H1 (cell line): ENCODE data around the gene TFCP2. TPM values are rescaled to one million over a fixed set of nuclear protein-coding genes. Genes with fewer than 3 reads are reported as not detected.
A peak's percentile ranks its signal among the peaks of the same experiment; 100 is the strongest.

ENCODE experiments used
- CTCF ChIA-PET: fragments of 300-600 bp; sonication (Branson Sonifier 250); formaldehyde crosslinking; loops from one replicate; lab custom pipeline; 2021; ENCODE audit not compliant: partially characterized antibody; lab: Charles Lee
- POLR2A ChIA-PET: fragments of 300-600 bp; sonication (Branson Sonifier 250); formaldehyde crosslinking; loops from one replicate; lab custom pipeline; 2021; ENCODE audit warnings: inconsistent platforms; ENCODE audit not compliant: partially characterized antibody; lab: Charles Lee
- DNase-seq, 2 experiments: peaks; one replicate each; pipeline versions ENCODE4 v3.0.0 to v3.0.0-alpha.2; 2010 to 2022; ENCODE audit warnings: low spot score in 2 of 2, low read depth in 1 of 2, mixed read lengths in 1 of 2
- FAIRE-seq: peaks from 2 replicates; lab custom pipeline; 2011; peaks lifted over from hg19 to GRCh38; lab: Jason Lieb, UNC
- H2AFZ ChIP-seq: 2 replicates; pipeline ENCODE4 v1.8.1; 2012; ENCODE audit warnings: low read length, inconsistent platforms
- H2AK5ac ChIP-seq: 2 replicates; pipeline ENCODE4 v1.6.1; 2013; ENCODE audit warnings: low read depth, low read length
- H2BK120ac ChIP-seq: replicated peaks from 2 replicates; pipeline ENCODE3; 2013; ENCODE audit warnings: low read depth, low read length, inconsistent platforms
- H2BK12ac ChIP-seq: 2 replicates; pipeline ENCODE4 v1.6.1; 2013; ENCODE audit warnings: low read depth, low read length
- H2BK15ac ChIP-seq: 2 replicates; pipeline ENCODE4 v1.6.1; 2013; ENCODE audit warnings: low read length
- H2BK20ac ChIP-seq: 2 replicates; pipeline ENCODE4 v1.6.1; 2013; ENCODE audit warnings: low read length
- H2BK5ac ChIP-seq: 2 replicates; pipeline ENCODE4 v1.6.1; 2013; ENCODE audit warnings: low read depth, low read length
- H3K14ac ChIP-seq: 2 replicates; pipeline ENCODE4 v1.6.1; 2013; ENCODE audit warnings: inconsistent platforms; ENCODE audit not compliant: insufficient read length
- H3K18ac ChIP-seq: 2 replicates; pipeline ENCODE4 v1.6.1; 2013; ENCODE audit warnings: low read length; ENCODE audit errors: extremely low read depth
- H3K23ac ChIP-seq: 2 replicates; pipeline ENCODE4 v1.6.1; 2013; ENCODE audit warnings: inconsistent platforms; ENCODE audit not compliant: insufficient read length
- H3K23me2 ChIP-seq: 2 replicates; pipeline ENCODE4 v1.6.1; 2013; ENCODE audit warnings: low read depth, low read length
- H3K27ac ChIP-seq: 2 replicates; pipeline ENCODE4 v1.6.1; 2011; ENCODE audit warnings: low read depth, low read length, inconsistent platforms
- H3K27me3 ChIP-seq, 4 experiments: replicated peaks in 1 of 4; 1 replicate in 1 of 4; 2 replicates in 3 of 4; pipeline versions ENCODE4 v1.6.1 to v1.8.1; 2011 to 2013; ENCODE audit warnings: low read length in 3 of 4, mild to moderate bottlenecking in 3 of 4, inconsistent platforms in 2 of 4, mixed read lengths in 2 of 4, moderate library complexity in 1 of 4; ENCODE audit not compliant: control insufficient read depth in 3 of 4, insufficient read depth in 3 of 4; ENCODE audit errors: extremely low read depth in 1 of 4
- H3K36me3 ChIP-seq, 4 experiments: 2 replicates each; pipeline versions ENCODE4 v1.6.1 to v1.8.1; 2011 to 2013; ENCODE audit warnings: mild to moderate bottlenecking in 4 of 4, low read length in 3 of 4, moderate library complexity in 2 of 4, control low read depth in 1 of 4, inconsistent platforms in 1 of 4; ENCODE audit not compliant: insufficient read depth in 4 of 4, control insufficient read depth in 2 of 4
- H3K4ac ChIP-seq: replicated peaks from 2 replicates; pipeline ENCODE3; 2013; ENCODE audit warnings: low read length, low read depth, mixed read lengths, inconsistent platforms; ENCODE audit not compliant: insufficient read length
- H3K4me1 ChIP-seq, 4 experiments: replicated peaks in 1 of 4; 1 replicate in 1 of 4; 2 replicates in 3 of 4; pipeline versions ENCODE4 v1.6.1 to v1.8.1; 2011 to 2013; ENCODE audit warnings: low read length in 3 of 4, inconsistent platforms in 2 of 4, mixed read lengths in 1 of 4; ENCODE audit not compliant: insufficient read depth in 4 of 4, control insufficient read depth in 3 of 4
- H3K4me2 ChIP-seq, 2 experiments: 2 replicates each; pipeline versions ENCODE4 v1.6.1 to v1.8.1; 2011 to 2013; ENCODE audit warnings: low read depth in 2 of 2, low read length in 2 of 2, control low read depth in 1 of 2, inconsistent platforms in 1 of 2, mild to moderate bottlenecking in 1 of 2; ENCODE audit not compliant: insufficient read depth in 1 of 2
- H3K4me3 ChIP-seq, 4 experiments: fragments of 200-600, 300-600 bp in 1 of 4; sonication (generic), shearing (Covaris generic), sonication (Bioruptor Twin) in 1 of 4; 2 replicates each; pipeline versions ENCODE4 v1.5.1 to v1.8.1; 2011 to 2016; ENCODE audit warnings: low read length in 4 of 4, low read depth in 3 of 4, control low read depth in 2 of 4, inconsistent platforms in 2 of 4, mild to moderate bottlenecking in 2 of 4, mixed read lengths in 1 of 4, moderate library complexity in 1 of 4; ENCODE audit not compliant: insufficient read depth in 2 of 4; ENCODE audit errors: extremely low read depth in 1 of 4
- H3K56ac ChIP-seq: replicated peaks from 2 replicates; pipeline ENCODE3; 2013; ENCODE audit warnings: low read depth, mild to moderate bottlenecking, mixed read lengths, low read length, inconsistent platforms; ENCODE audit not compliant: insufficient read length
- H3K79me1 ChIP-seq: 2 replicates; pipeline ENCODE4 v1.6.1; 2013; ENCODE audit warnings: low read depth, low read length, control low read depth
- H3K79me2 ChIP-seq, 2 experiments: 2 replicates each; pipeline versions ENCODE4 v1.6.1 to v1.8.1; 2012 to 2013; ENCODE audit warnings: low read length in 2 of 2, mild to moderate bottlenecking in 2 of 2, inconsistent platforms in 1 of 2; ENCODE audit not compliant: insufficient read depth in 2 of 2, control insufficient read depth in 1 of 2
- H3K9ac ChIP-seq, 4 experiments: replicated peaks in 1 of 4; 1 replicate in 1 of 4; 2 replicates in 3 of 4; pipeline versions ENCODE4 v1.6.1 to v1.8.1; 2011 to 2013; ENCODE audit warnings: low read depth in 3 of 4, low read length in 3 of 4, control low read depth in 2 of 4, mild to moderate bottlenecking in 2 of 4, moderate library complexity in 2 of 4, inconsistent platforms in 1 of 4; ENCODE audit errors: extremely low read depth in 1 of 4
- H3K9me3 ChIP-seq, 2 experiments: 2 replicates each; pipeline versions ENCODE4 v1.6.1 to v1.8.1; 2012 to 2013; ENCODE audit warnings: mild to moderate bottlenecking in 2 of 2, moderate library complexity in 2 of 2, control low read depth in 1 of 2, inconsistent platforms in 1 of 2, low read depth in 1 of 2, low read length in 1 of 2, mixed read lengths in 1 of 2; ENCODE audit not compliant: insufficient read depth in 2 of 2
- H4K20me1 ChIP-seq, 2 experiments: replicated peaks in 1 of 2; 2 replicates each; pipeline versions ENCODE3 to v1.8.1; 2011 to 2013; ENCODE audit warnings: inconsistent platforms in 2 of 2, low read length in 2 of 2, mild to moderate bottlenecking in 1 of 2; ENCODE audit not compliant: insufficient read depth in 2 of 2, control insufficient read depth in 1 of 2
- H4K5ac ChIP-seq: 2 replicates; pipeline ENCODE4 v1.6.1; 2013; ENCODE audit warnings: low read length, low read depth, mixed read lengths, inconsistent platforms; ENCODE audit not compliant: insufficient read length
- H4K8ac ChIP-seq: 2 replicates; pipeline ENCODE4 v1.8.0; 2013; ENCODE audit warnings: mild to moderate bottlenecking, moderate library complexity, low read length, inconsistent platforms; ENCODE audit not compliant: insufficient read depth; ENCODE audit errors: extremely low read depth
- H4K91ac ChIP-seq: replicated peaks from 2 replicates; pipeline ENCODE3; 2013; ENCODE audit warnings: low read length, mixed read lengths, inconsistent platforms; ENCODE audit not compliant: insufficient read length
- CEBPB ChIP-seq: IDR thresholded peaks from 2 replicates; pipeline ENCODE4 v1.6.1; 2012; ENCODE audit warnings: low read depth, low read length
- CHD1 ChIP-seq: IDR thresholded peaks from 2 replicates; pipeline ENCODE4 v1.6.1; 2012; ENCODE audit warnings: low read depth, low read length, improper control_type of control experiment
- WGBS, 2 experiments: shearing (Covaris generic) in 1 of 2; methylation state at CpG; one replicate each; pipeline versions ENCODE4 v1.1.6 to v1.1.7; 2013 to 2015; ENCODE audit warnings: low lambda C conversion rate in 2 of 2, mixed read lengths in 2 of 2, inconsistent platforms in 1 of 2, low coverage in 1 of 2, missing lambda C conversion rate in 1 of 2; ENCODE audit not compliant: insufficient replicate concordance in 2 of 2, insufficient coverage in 1 of 2, insufficient read length in 1 of 2; ENCODE audit errors: extremely low coverage in 1 of 2, missing lambda C conversion rate in 1 of 2; 5-methylcytosine and 5-hydroxymethylcytosine counted together
- polyA plus RNA-seq, 7 experiments: library from polyadenylated mRNA; depleted of rRNA in 3 of 7; stranded (reverse) in 5 of 7; unstranded in 2 of 7; fragments of >200 nt in 5 of 7; fragments of 200-250 nt in 2 of 7; gene quantifications; 1 replicate in 5 of 7; 2 replicates in 1 of 7; 4 replicates in 1 of 7; pipeline versions ENCODE4 v1.2.1 to v1.2.3, GENCODE V29; 2011 to 2013; ENCODE audit warnings: missing spikeins in 2 of 7, mixed read lengths in 2 of 7
- total RNA-seq: library from RNA; stranded (reverse); fragmentation: NEBNext Ultra II Directional; extraction: Animal tissue kit (Norgen Biotek cat#: 25700); gene quantifications from 2 replicates; pipeline ENCODE4 v1.2.1, GENCODE V29; 2021

The TFCP2 gene
- total and polyA plus RNA-seq, 2 of the 8 experiments (the other 6 are each of a cell fraction or from before 2014, with no cell fraction given) = 19.8 to 49.2 TPM

- no peak overlapping the region for H4K91ac ChIP-seq
- no peak overlapping the region for H2BK20ac ChIP-seq
- peaks cover 3 to 5% (median 3%) of the 10 kb centered on the region in 4 experiments; a peak in 4 of 7 replicates for H3K4me1 ChIP-seq
- H3K36me3 ChIP-seq = no peaks in the 10 kb centered on the region; a peak in 1 of 8 replicates
- H2BK12ac ChIP-seq = no peak overlapping the region
- ChIA-PET POLR2A (no interaction called here), CTCF (interaction anchor here (0.9 to 1.0 kb wide), 2 partner anchors 183 to 263 kb away, joined by 3 to 4 read pairs; no protein-coding TSS in a partner anchor)
- no peak overlapping the region for H3K4me2 ChIP-seq
- no peak overlapping the region for H2BK120ac ChIP-seq
- TF ChIP-seq CEBPB = peak; percentile 85
- no peak for TF ChIP-seq CHD1
- no peak overlapping the region for H2AK5ac ChIP-seq
- WGBS, 2 experiments = 90% methylated on average over 10 of the region's 10 CpGs; no CpG with 5 or more reads in 1 of the 2 experiments
- no peak overlapping the region for H4K5ac ChIP-seq
- no peak overlapping the region for H2BK15ac ChIP-seq
- FAIRE-seq = no peak
- H3K27ac ChIP-seq = no peak overlapping the region
- H3K56ac ChIP-seq = no peak overlapping the region
- peaks cover 4% of the 10 kb centered on the region; the same call in 1 of the 2 replicates for H3K79me1 ChIP-seq
- H3K23me2 ChIP-seq = peaks cover 9% of the 10 kb centered on the region
- H3K27me3 ChIP-seq = no peaks in the 10 kb centered on the region
- no peak overlapping the region for H3K18ac ChIP-seq
- H4K8ac ChIP-seq = no peak overlapping the region
- H3K23ac ChIP-seq = no peak overlapping the region
- H3K14ac ChIP-seq = no peak overlapping the region
- no peak overlapping the region for H2AFZ ChIP-seq
- DNase-seq = no peak
- H3K9me3 ChIP-seq = no peaks in the 10 kb centered on the region
- peaks cover 0 to 5% of the 10 kb centered on the region in 2 experiments for H4K20me1 ChIP-seq
- no peak overlapping the region for H3K4ac ChIP-seq
- peaks cover 3 to 7% of the 10 kb centered on the region in 2 experiments; a peak in 2 of 4 replicates for H3K79me2 ChIP-seq
- H3K9ac ChIP-seq = no peak overlapping the region
- no peak overlapping the region for H2BK5ac ChIP-seq
- no peak overlapping the region for H3K4me3 ChIP-seq
Observed at GRCh38 chr12:51086933-51087332, 86.0 kb downstream of the TFCP2 start.
